ENCODE results near the gene MPPED2.

The MPPED2 gene

DNA sequence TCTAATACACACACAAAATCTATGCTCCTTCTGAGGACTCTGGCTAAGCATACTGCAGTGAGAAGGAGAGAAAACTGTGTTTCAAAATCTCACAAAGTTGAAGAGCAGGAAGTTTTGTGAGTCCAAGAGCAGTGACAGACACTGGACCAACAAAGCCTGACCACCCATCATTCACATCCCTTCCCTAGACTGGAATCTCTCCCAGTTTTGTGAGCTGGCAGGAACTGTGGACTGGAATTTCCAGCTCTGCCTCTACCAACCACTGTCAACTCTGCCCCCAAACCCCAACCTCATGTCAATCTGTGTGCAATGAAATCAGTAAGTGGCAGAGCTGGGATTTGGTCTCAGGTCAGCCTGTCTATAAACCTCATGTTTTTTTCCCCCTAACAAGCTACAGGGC is 150.7 kb downstream of the MPPED2 start:
- TF ChIP-seq FOXM1 (IDR thresholded peaks at IDR 0.05; ENCODE audit: borderline replicate concordance, low read depth), result no peak
- TF ChIP-seq, protein P1, sequence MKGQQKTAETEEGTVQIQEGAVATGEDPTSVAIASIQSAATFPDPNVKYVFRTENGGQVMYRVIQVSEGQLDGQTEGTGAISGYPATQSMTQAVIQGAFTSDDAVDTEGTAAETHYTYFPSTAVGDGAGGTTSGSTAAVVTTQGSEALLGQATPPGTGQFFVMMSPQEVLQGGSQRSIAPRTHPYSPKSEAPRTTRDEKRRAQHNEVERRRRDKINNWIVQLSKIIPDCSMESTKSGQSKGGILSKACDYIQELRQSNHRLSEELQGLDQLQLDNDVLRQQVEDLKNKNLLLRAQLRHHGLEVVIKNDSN (IDR thresholded peaks at IDR 0.05), result no peak
- TF ChIP-seq TCF12 (IDR thresholded peaks at IDR 0.05; ENCODE audit: low read depth), result no peak
- TF ChIP-seq RAD21 (IDR thresholded peaks at IDR 0.05; ENCODE audit: low read depth), result no peak
- no peak for TF ChIP-seq TAF1 (IDR thresholded peaks at IDR 0.05; ENCODE audit: low read depth)
- TF ChIP-seq TEAD4 (IDR thresholded peaks at IDR 0.05), result no peak
- TF ChIP-seq, protein P2, sequence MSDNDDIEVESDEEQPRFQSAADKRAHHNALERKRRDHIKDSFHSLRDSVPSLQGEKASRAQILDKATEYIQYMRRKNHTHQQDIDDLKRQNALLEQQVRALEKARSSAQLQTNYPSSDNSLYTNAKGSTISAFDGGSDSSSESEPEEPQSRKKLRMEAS (IDR thresholded peaks at IDR 0.05), result no peak
- TF ChIP-seq ZBTB7A (IDR thresholded peaks at IDR 0.05; ENCODE audit: low read depth), result no peak
- TF ChIP-seq, protein P3, sequence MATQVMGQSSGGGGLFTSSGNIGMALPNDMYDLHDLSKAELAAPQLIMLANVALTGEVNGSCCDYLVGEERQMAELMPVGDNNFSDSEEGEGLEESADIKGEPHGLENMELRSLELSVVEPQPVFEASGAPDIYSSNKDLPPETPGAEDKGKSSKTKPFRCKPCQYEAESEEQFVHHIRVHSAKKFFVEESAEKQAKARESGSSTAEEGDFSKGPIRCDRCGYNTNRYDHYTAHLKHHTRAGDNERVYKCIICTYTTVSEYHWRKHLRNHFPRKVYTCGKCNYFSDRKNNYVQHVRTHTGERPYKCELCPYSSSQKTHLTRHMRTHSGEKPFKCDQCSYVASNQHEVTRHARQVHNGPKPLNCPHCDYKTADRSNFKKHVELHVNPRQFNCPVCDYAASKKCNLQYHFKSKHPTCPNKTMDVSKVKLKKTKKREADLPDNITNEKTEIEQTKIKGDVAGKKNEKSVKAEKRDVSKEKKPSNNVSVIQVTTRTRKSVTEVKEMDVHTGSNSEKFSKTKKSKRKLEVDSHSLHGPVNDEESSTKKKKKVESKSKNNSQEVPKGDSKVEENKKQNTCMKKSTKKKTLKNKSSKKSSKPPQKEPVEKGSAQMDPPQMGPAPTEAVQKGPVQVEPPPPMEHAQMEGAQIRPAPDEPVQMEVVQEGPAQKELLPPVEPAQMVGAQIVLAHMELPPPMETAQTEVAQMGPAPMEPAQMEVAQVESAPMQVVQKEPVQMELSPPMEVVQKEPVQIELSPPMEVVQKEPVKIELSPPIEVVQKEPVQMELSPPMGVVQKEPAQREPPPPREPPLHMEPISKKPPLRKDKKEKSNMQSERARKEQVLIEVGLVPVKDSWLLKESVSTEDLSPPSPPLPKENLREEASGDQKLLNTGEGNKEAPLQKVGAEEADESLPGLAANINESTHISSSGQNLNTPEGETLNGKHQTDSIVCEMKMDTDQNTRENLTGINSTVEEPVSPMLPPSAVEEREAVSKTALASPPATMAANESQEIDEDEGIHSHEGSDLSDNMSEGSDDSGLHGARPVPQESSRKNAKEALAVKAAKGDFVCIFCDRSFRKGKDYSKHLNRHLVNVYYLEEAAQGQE (IDR thresholded peaks at IDR 0.05; ENCODE audit: low read depth), result no peak
- no peak for TF ChIP-seq NFIC (IDR thresholded peaks at IDR 0.05)
- no peak for TF ChIP-seq EP300 (IDR thresholded peaks at IDR 0.05; ENCODE audit: borderline replicate concordance)
- TF ChIP-seq CEBPB (IDR thresholded peaks at IDR 0.05), result no peak
- no peak for TF ChIP-seq CREB1 (IDR thresholded peaks at IDR 0.05; ENCODE audit: low read depth)
- no peak for TF ChIP-seq YY1 (IDR thresholded peaks at IDR 0.05; ENCODE audit: low read depth)
- TF ChIP-seq EGR1 (IDR thresholded peaks at IDR 0.05), result no peak

DNA sequence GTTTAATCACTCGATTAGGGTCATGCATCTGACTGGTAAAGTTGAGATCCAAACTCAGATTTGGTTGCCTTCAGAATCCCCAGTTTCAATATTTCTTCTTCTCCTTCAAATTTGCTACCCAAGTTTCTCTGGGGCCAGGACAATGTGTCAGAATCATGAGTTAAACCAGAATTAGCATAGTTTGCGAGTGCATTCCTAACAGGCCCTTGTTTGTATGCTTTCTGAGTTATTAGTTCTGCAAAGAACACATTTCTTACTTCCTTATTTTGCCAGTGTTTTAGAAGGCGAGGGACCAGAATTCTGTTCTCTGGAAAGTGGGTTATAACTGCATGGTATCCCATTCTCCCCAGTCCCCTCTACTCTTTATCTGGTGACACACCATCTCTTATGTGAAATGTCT is 151.3 kb downstream of the MPPED2 start:
- TF ChIP-seq CREB1 (IDR thresholded peaks at IDR 0.05; ENCODE audit: low read depth) (no peak), RAD21 (IDR thresholded peaks at IDR 0.05; ENCODE audit: low read depth) (no peak), YY1 (IDR thresholded peaks at IDR 0.05; ENCODE audit: low read depth) (no peak), EP300 (IDR thresholded peaks at IDR 0.05; ENCODE audit: borderline replicate concordance) (no peak), TAF1 (IDR thresholded peaks at IDR 0.05; ENCODE audit: low read depth) (no peak)

DNA sequence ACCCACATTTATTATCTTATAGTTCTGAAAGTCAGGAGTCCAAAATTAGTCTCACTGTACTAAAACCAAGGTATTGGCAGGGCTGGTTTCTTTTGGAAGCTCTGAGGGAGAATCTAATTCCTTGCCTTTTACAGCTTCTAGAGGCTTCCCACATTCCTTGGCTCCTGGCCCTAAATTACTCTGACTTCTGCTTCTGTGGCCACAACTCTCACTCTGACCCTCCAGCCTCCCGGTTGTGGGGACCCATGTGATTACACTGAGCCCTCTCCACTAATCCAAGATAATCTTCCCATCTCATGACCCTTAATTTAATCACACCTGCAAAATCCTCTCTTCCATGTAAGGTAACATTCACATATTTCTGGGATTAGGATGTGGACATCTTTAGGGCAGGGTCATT is 152.3 kb downstream of the MPPED2 start:
- 0 out of 2 replicates have a peak, but pooled peaks have one; percentile 10 for TF ChIP-seq TEAD4 (IDR thresholded peaks at IDR 0.05)
- TF ChIP-seq, protein P3 (IDR thresholded peaks at IDR 0.05; ENCODE audit: low read depth), result no peak

DNA sequence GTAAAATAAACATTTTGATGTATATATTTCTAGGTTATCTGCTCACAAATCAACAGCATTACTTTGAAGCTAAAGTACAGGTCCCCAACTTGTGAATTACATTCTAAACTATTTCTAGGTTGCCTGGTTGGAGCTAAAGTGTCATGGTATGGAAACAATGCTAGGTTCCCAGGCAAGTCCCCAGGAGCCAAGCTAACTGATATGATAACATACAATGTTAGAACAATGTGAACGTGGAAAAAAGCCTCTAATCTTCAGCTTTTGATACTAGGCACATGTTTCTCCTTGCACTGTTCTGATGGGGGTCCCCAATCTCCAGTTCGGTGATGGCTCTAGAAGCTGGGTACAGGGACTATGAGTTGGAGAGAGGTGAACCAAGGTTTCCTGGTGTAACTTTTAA is 153.4 kb downstream of the MPPED2 start:
- TF ChIP-seq ZBTB7A (IDR thresholded peaks at IDR 0.05; ENCODE audit: low read depth) (no peak), EGR1 (IDR thresholded peaks at IDR 0.05) (no peak), NFIC (IDR thresholded peaks at IDR 0.05) (no peak), TAF1 (IDR thresholded peaks at IDR 0.05; ENCODE audit: low read depth) (no peak), YY1 (IDR thresholded peaks at IDR 0.05; ENCODE audit: low read depth) (no peak)
- TF ChIP-seq, protein P2 (IDR thresholded peaks at IDR 0.05), result no peak

DNA sequence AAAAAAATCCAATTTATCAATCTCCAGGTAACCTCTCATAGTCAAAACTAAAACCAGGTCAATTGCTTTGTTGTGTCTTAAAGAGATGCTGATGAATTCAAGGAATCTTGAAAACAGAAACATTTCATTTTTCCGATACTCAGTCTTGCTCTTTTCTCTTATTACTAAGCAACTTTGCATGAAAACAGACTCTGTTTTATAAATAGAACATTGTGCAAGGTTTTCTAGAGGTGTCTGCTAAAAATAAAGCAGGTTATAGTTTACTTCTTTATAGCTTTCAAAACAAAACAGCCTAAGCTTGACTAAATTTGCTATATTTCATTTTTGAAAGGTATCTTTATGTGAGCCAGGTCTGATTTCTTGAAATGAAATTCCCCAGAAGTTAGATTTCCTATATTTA is 154.0 kb downstream of the MPPED2 start:
- TF ChIP-seq TAF1 (IDR thresholded peaks at IDR 0.05; ENCODE audit: low read depth) (no peak), CEBPB (IDR thresholded peaks at IDR 0.05) (no peak), ZBTB7A (IDR thresholded peaks at IDR 0.05; ENCODE audit: low read depth) (no peak)
- TF ChIP-seq, protein P2 (IDR thresholded peaks at IDR 0.05), result no peak

DNA sequence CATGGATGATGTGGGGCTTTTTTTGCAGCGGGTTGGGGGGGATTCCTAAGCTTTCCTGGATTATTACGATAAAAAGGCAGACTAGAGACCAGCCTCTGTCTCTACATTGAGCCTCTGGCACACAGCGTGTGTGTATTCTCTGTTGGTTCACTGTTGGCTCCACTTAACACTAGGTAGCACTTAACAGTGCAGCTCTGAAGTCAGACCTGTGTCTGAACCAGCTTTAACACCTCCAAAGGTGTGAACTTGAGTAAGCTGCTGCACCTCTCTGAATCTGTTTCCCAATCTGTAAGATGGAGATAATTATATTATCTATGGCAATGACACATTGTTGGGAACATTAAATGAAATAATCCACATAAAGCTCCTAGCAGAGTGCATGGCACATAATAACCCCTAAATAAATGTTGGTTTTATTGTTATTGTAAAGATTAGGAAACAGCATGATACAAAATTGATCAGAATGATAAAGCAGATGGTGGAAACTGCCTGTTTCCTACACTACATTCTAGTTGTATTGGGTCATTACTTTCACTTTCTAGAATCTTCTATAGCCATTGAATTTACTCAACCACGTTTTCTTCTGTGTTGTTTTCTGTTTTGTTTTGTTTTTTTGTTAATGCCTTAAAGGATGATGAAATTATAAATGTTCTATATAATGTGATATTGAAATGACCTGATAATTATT is 154.9 kb downstream of the MPPED2 start:
- TF ChIP-seq ZBTB7A (IDR thresholded peaks at IDR 0.05; ENCODE audit: low read depth) (no peak), TEAD4 (IDR thresholded peaks at IDR 0.05) (no peak), FOXM1 (IDR thresholded peaks at IDR 0.05; ENCODE audit: borderline replicate concordance, low read depth) (no peak), EP300 (IDR thresholded peaks at IDR 0.05; ENCODE audit: borderline replicate concordance) (no peak), EGR1 (IDR thresholded peaks at IDR 0.05) (no peak), CEBPB (IDR thresholded peaks at IDR 0.05) (no peak), NFIC (IDR thresholded peaks at IDR 0.05) (no peak), YY1 (IDR thresholded peaks at IDR 0.05; ENCODE audit: low read depth) (no peak), RAD21 (IDR thresholded peaks at IDR 0.05; ENCODE audit: low read depth) (no peak), CREB1 (IDR thresholded peaks at IDR 0.05; ENCODE audit: low read depth) (no peak), TAF1 (IDR thresholded peaks at IDR 0.05; ENCODE audit: low read depth) (no peak), TCF12 (IDR thresholded peaks at IDR 0.05; ENCODE audit: low read depth) (no peak)
- TF ChIP-seq, protein P1 (IDR thresholded peaks at IDR 0.05), result no peak
- TF ChIP-seq, protein P3 (IDR thresholded peaks at IDR 0.05; ENCODE audit: low read depth), result no peak
- TF ChIP-seq, protein P2 (IDR thresholded peaks at IDR 0.05), result no peak

Data from Ishikawa (cell line).